CD4-positive, alpha-beta T cell (primary cell): ENCODE results near the gene TMPRSS3. TPM values are rescaled to one million over a fixed set of nuclear protein-coding genes. Genes with fewer than 3 reads are reported as not detected.

Experiments
- ATAC-seq: fragments of 200-7000 bp; cut with Tn5 transposase; one replicate; pipeline ENCODE4 v1.10.0; 2022; ENCODE audit warnings: mild to moderate bottlenecking; ENCODE audit not compliant: poor library complexity
- CTCF ChIA-PET: fragments of 350-600 bp; sonication (Branson Sonifier 250); formaldehyde crosslinking; loops from one replicate; lab custom pipeline; 2021; ENCODE audit warnings: antibody characterized with exemption, inconsistent platforms; lab: Charles Lee
- POLR2A ChIA-PET: fragments of 350-600 bp; sonication (Branson Sonifier 250); formaldehyde crosslinking; loops from one replicate; lab custom pipeline; 2021; ENCODE audit warnings: antibody characterized with exemption, inconsistent platforms; lab: Charles Lee
- DNase-seq, 14 experiments: peaks; one replicate each; pipeline ENCODE4 v3.0.0-alpha.2; 2013 to 2020; ENCODE audit warnings: mixed read lengths in 2 of 14
- H3K27ac ChIP-seq, 2 donors: one replicate each; pipeline versions ENCODE4 v1.5.1 to v1.7.0; 2013; ENCODE audit warnings: low read length in 2 of 2, low read depth in 1 of 2, mild to moderate bottlenecking in 1 of 2
- H3K27me3 ChIP-seq, 2 experiments: 1 replicate in 1 of 2; 2 replicates in 1 of 2; pipeline versions ENCODE4 v1.6.1 to v1.7.0; 2013; ENCODE audit warnings: low read length in 2 of 2, control low read depth in 1 of 2, mild to moderate bottlenecking in 1 of 2, moderate library complexity in 1 of 2; ENCODE audit not compliant: insufficient read depth in 2 of 2, control insufficient read depth in 1 of 2
- H3K36me3 ChIP-seq: one replicate; pipeline ENCODE4 v1.6.1; 2013; ENCODE audit warnings: low read length, control low read depth; ENCODE audit not compliant: insufficient read depth
- H3K4me1 ChIP-seq: one replicate; pipeline ENCODE4 v1.6.1; 2013; ENCODE audit warnings: low read length, control low read depth; ENCODE audit not compliant: insufficient read depth
- H3K4me3 ChIP-seq: one replicate; pipeline ENCODE4 v1.5.1; 2013; ENCODE audit warnings: mild to moderate bottlenecking, low read length, moderate library complexity
- H3K9me3 ChIP-seq, 2 experiments: 1 replicate in 1 of 2; 2 replicates in 1 of 2; pipeline versions ENCODE4 v1.6.1 to v1.7.0; 2013; ENCODE audit warnings: low read length in 2 of 2, mild to moderate bottlenecking in 2 of 2, control low read depth in 1 of 2, moderate library complexity in 1 of 2; ENCODE audit not compliant: control insufficient read depth in 1 of 2, insufficient read depth in 1 of 2
- H3K27ac Mint-ChIP-seq: one replicate; pipeline ENCODE4 v1.8.0; 2020; ENCODE audit warnings: mixed read lengths
- H3K27me3 Mint-ChIP-seq: one replicate; pipeline ENCODE4 v1.8.0; 2021; ENCODE audit warnings: mixed read lengths
- H3K36me3 Mint-ChIP-seq: one replicate; pipeline ENCODE4 v1.8.0; 2021; ENCODE audit warnings: low read depth, mixed read lengths
- H3K4me1 Mint-ChIP-seq: one replicate; pipeline ENCODE4 v1.8.0; 2021; ENCODE audit warnings: low read depth, mixed read lengths
- H3K4me3 Mint-ChIP-seq: one replicate; pipeline ENCODE4 v1.8.0; 2020; ENCODE audit warnings: mild to moderate bottlenecking, mixed read lengths
- H3K9me3 Mint-ChIP-seq: one replicate; pipeline ENCODE4 v1.8.0; 2020; ENCODE audit warnings: mixed read lengths
- intact Hi-C, 2 experiments: fragments of 100-400 bp; cut with DNase I in 1 of 2; cut with micrococcal nuclease in 1 of 2; formaldehyde crosslinking; loops; one replicate each; pipeline versions ENCODE4 v1.15.1 to v1.9.0; 2023 to 2025; cut with DNase I, micrococcal nuclease
- total RNA-seq, 174 experiments: library from RNA in 2 of 174; stranded (reverse) in 2 of 174; gene quantifications; one replicate each; pipeline ENCODE4 v1.2.3 and lab custom pipeline; 2021 to 2026
- TF ChIP-seq, protein P1 (sequence below): fragments of 200-600 bp; IDR thresholded peaks from one replicate; pipeline ENCODE4 v1.8.0; 2022; ENCODE audit warnings: antibody characterized with exemption, mild to moderate bottlenecking

The TMPRSS3 gene
- total RNA-seq, 2 experiments from 2014 or later, result 1.5 TPM

DNA sequence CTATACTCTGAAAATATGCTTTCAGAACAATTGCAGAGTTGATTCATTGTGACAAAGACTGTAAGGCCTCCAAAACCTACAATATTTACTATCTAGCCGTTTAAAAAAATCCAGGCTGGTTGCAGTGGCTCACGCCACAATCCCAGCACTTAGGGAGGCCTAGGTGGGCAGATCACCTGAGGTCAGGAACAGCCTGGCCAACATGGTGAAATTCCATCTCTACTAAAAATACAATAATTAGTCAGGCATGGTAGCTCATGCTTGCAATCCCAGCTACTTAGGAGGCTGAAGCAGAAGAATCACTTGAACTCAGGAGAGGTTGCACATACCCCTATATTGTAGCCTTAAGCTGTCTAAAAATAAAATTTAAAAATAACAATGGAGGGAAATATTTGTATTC lies 39.8 kb downstream of the TMPRSS3 start:
- ATAC-seq (no peak), DNase-seq (no peak)
- H3K27ac ChIP-seq, result no peak overlapping the region
- H3K27me3 ChIP-seq, result no peaks in the 10 kb centered on the region
- Mint-ChIP-seq H3K27me3 (no peaks in the 10 kb centered on the region), H3K9me3 (peaks cover 7% of the 10 kb centered on the region), H3K27ac (no peak overlapping the region), H3K4me1 (no peaks in the 10 kb centered on the region), H3K4me3 (no peak overlapping the region), H3K36me3 (no peaks in the 10 kb centered on the region)
- TF ChIP-seq, protein P1, sequence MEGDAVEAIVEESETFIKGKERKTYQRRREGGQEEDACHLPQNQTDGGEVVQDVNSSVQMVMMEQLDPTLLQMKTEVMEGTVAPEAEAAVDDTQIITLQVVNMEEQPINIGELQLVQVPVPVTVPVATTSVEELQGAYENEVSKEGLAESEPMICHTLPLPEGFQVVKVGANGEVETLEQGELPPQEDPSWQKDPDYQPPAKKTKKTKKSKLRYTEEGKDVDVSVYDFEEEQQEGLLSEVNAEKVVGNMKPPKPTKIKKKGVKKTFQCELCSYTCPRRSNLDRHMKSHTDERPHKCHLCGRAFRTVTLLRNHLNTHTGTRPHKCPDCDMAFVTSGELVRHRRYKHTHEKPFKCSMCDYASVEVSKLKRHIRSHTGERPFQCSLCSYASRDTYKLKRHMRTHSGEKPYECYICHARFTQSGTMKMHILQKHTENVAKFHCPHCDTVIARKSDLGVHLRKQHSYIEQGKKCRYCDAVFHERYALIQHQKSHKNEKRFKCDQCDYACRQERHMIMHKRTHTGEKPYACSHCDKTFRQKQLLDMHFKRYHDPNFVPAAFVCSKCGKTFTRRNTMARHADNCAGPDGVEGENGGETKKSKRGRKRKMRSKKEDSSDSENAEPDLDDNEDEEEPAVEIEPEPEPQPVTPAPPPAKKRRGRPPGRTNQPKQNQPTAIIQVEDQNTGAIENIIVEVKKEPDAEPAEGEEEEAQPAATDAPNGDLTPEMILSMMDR, result no peak
- no peak overlapping the region for H3K4me3 ChIP-seq
- H3K4me1 ChIP-seq, result no peaks in the 10 kb centered on the region
- intact Hi-C loops, result no loop called here
- peaks cover 8 to 10% of the 10 kb centered on the region in 2 experiments for H3K9me3 ChIP-seq
- ChIA-PET POLR2A (no interaction called here), CTCF (no interaction called here)
- no peaks in the 10 kb centered on the region for H3K36me3 ChIP-seq

DNA sequence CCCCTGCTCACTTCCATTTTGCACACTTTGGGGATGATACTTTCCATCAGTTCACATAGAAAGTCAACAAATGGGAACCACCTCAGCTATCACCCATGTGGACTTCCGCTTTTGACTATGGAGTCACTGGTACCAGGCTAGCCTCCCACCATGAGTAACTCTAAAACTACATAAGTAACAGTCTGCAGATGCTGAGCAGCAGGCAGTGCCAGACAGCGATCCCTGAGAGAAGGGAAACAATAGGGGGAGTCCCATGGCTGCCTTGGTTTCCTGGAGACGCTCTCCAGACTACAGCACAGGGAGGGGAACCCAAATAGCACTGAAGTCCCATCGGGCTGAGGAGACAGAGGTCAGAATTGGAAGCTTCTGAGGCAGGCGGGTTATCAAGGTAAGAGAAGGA lies 42.2 kb downstream of the TMPRSS3 start:
- H3K36me3 ChIP-seq, result no peaks in the 10 kb centered on the region
- TF ChIP-seq, protein P1, result no peak
- H3K4me3 Mint-ChIP-seq, result no peak overlapping the region
- H3K4me1 Mint-ChIP-seq, result no peaks in the 10 kb centered on the region
- no peaks in the 10 kb centered on the region for H3K27me3 Mint-ChIP-seq
- H3K27ac Mint-ChIP-seq, result no peak overlapping the region
- CTCF ChIA-PET, result no interaction called here
- POLR2A ChIA-PET, result no interaction called here
- DNase-seq (no peak), ATAC-seq (no peak)
- no peak overlapping the region for H3K27ac ChIP-seq
- H3K4me1 ChIP-seq, result no peaks in the 10 kb centered on the region
- peaks cover 7% of the 10 kb centered on the region for H3K9me3 Mint-ChIP-seq
- H3K4me3 ChIP-seq, result no peak overlapping the region
- no peaks in the 10 kb centered on the region for H3K27me3 ChIP-seq
- intact Hi-C loops, result no loop called here
- H3K9me3 ChIP-seq, result peaks cover 0 to 8% of the 10 kb centered on the region in 2 experiments
- H3K36me3 Mint-ChIP-seq, result no peaks in the 10 kb centered on the region

DNA sequence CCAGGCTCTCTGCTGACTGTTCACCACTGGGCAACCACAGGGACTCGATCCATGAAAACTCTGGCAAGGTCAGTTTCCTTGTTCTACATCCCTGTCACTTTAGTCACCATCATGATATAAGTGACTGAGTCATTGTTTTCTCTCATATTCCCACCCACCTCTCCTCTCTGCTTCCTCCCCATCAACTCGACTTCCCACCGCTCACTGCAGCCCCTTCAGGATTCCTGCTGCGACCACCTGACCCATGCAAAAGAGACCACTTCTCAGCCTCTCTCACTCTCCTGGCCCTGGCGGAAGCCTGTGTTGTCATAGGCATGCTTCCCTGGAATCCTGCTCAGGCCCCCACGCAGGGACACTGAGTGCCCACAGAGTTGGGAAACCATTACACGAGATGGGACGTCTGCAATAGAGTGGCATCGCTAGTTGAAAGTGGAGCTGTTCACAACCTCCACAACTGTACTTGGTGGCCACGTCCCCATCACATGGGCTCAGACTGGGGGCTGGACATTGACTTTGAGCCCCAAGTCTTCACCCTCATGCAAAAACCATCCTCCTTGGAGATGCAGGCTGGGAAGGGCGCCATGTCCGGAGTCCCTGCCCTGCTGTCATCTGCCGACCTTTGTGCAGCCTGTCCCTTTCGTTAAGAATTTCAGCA lies 43.3 kb downstream of the TMPRSS3 start:
- TF ChIP-seq, protein P1, result no peak
- Mint-ChIP-seq H3K4me3 (no peak overlapping the region), H3K4me1 (no peaks in the 10 kb centered on the region), H3K9me3 (peaks cover 7% of the 10 kb centered on the region), H3K27me3 (no peaks in the 10 kb centered on the region), H3K36me3 (no peaks in the 10 kb centered on the region), H3K27ac (no peak overlapping the region)
- DNase-seq (peak in 1 of 14 experiments; percentile 22), ATAC-seq (no peak)
- no peaks in the 10 kb centered on the region for H3K27me3 ChIP-seq
- H3K4me1 ChIP-seq, result no peaks in the 10 kb centered on the region
- no peaks in the 10 kb centered on the region for H3K36me3 ChIP-seq
- H3K9me3 ChIP-seq, result peaks cover 0 to 8% of the 10 kb centered on the region in 2 experiments
- intact Hi-C loops, result no loop called here
- no peak overlapping the region for H3K4me3 ChIP-seq
- ChIA-PET CTCF (no interaction called here), POLR2A (no interaction called here)
- no peak overlapping the region for H3K27ac ChIP-seq
